Activated gamma-delta T cell (primary cell): ENCODE measurements around the gene ZMIZ2.
"Not testable (repeated sequence)": the region's sequence is repeated elsewhere in the genome, so short reads cannot be mapped to it uniquely, and the experiment has no call there.

Experiments
- DNase-seq: peaks from one replicate; lab custom pipeline; 2025; lab: John Stamatoyannopoulos, UW

Gene ZMIZ2

GRCh38 chr7:44798649-44799305 is 50.1 kb downstream of the ZMIZ2 start:
- no peak for DNase-seq

GRCh38 chr7:44799939-44800338 is 51.3 kb downstream of the ZMIZ2 start:
- DNase-seq = no peak

GRCh38 chr7:44801890-44802289 is 53.2 kb downstream of the ZMIZ2 start:
- DNase-seq = no peak

- no peak for DNase-seq
These were observed 53.9 kb downstream of the ZMIZ2 start for GRCh38 chr7:44802418-44803025.

GRCh38 chr7:44803828-44804519 is 55.3 kb downstream of the ZMIZ2 start:
- DNase-seq = not testable (repeated sequence)

GRCh38 chr7:44805950-44806349 is 57.3 kb downstream of the ZMIZ2 start:
- DNase-seq = no peak

GRCh38 chr7:44808914-44809393 is 60.3 kb downstream of the ZMIZ2 start:
- no peak for DNase-seq

GRCh38 chr7:44811093-44811492 is 62.4 kb downstream of the ZMIZ2 start:
- no peak for DNase-seq

- no peak for DNase-seq
These were observed 62.9 kb downstream of the ZMIZ2 start for GRCh38 chr7:44811571-44811970.

GRCh38 chr7:44814919-44815318 is 66.3 kb downstream of the ZMIZ2 start:
- no peak for DNase-seq

GRCh38 chr7:44819292-44819691 is 70.6 kb downstream of the ZMIZ2 start:
- no peak for DNase-seq
